Keratinocyte (primary cell): ENCODE data around the gene SACM1L.

Experiments used
- EZH2 ChIP-seq: IDR thresholded peaks from one replicate; pipeline ENCODE4 v1.6.1; 2012; ENCODE audit warnings: inconsistent platforms, mild to moderate bottlenecking, low read length, moderate library complexity
- TF ChIP-seq, protein P1 (sequence below), 3 experiments: IDR thresholded peaks in 1 of 3; conservative IDR thresholded peaks in 1 of 3; optimal IDR thresholded peaks in 1 of 3; 2 replicates in 2 of 3; 3 replicates in 1 of 3; pipeline versions ENCODE3 to v1.5.1; 2011; ENCODE audit warnings: low read length in 3 of 3, mild to moderate bottlenecking in 3 of 3, moderate library complexity in 2 of 3, control low read depth in 1 of 3, inconsistent platforms in 1 of 3; ENCODE audit not compliant: insufficient read depth in 2 of 3; ENCODE audit errors: extremely low read depth in 1 of 3

DNA sequence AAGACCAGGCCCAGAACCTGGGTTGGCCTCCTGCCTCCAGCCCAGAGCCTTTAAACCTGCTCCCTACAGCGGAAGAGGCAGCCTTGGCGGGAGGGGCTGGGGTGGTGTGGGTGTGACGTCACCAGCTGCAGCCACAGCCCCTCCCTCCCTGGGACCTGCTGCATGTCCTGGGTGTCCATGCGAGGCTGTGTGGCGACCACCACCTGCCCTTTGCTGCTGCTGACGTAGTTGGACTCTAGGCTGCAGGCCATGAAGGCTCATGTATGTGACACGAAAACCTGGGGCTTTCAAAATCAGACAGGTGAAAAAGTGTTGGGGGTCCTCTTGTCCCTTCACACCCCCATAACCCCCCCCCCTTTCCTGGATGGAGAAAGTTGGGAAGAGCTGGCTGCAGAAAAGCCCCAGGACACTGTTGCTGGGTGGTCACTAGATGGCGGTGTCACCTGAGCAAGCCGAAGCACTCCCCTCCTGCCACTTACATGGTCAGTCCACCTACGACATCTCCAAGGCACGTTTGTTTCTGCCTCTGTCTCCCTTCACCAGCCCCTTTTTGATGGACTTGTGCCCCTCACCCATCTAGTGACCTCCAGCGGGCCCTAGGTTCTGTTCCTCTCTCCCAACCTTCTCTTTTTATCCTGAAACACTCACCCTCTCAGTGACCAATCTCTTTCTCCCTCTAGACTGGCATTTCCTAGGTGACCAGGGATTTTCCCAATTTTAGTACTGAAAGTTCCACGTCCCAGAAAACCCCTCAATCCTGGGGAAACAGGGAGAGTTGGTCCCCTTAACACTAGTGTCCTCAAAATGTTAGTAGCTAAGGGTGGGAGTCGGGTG, 71.9 kb downstream of the SACM1L start:
- TF ChIP-seq, protein P1, sequence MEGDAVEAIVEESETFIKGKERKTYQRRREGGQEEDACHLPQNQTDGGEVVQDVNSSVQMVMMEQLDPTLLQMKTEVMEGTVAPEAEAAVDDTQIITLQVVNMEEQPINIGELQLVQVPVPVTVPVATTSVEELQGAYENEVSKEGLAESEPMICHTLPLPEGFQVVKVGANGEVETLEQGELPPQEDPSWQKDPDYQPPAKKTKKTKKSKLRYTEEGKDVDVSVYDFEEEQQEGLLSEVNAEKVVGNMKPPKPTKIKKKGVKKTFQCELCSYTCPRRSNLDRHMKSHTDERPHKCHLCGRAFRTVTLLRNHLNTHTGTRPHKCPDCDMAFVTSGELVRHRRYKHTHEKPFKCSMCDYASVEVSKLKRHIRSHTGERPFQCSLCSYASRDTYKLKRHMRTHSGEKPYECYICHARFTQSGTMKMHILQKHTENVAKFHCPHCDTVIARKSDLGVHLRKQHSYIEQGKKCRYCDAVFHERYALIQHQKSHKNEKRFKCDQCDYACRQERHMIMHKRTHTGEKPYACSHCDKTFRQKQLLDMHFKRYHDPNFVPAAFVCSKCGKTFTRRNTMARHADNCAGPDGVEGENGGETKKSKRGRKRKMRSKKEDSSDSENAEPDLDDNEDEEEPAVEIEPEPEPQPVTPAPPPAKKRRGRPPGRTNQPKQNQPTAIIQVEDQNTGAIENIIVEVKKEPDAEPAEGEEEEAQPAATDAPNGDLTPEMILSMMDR (optimal IDR thresholded peaks at IDR 0.05 in 1 of 3, IDR thresholded peaks at IDR 0.05 in 1 of 3, conservative IDR thresholded peaks at IDR 0.05 in 1 of 3; ENCODE audit: extremely low read depth in 1 of 3, insufficient read depth in 2 of 3, low read length in 3 of 3) = peak; percentile 82 to 98 (median 86)
- no peak for TF ChIP-seq EZH2
